Uterus (tissue), 2 donors: Measurements from ENCODE around the gene IFI35.

ENCODE experiments used
- CTCF ChIP-seq, 4 experiments: fragments of 200-600 bp in 2 of 4; fragments of 450-650 bp in 2 of 4; sonication (generic) in 2 of 4; IDR thresholded peaks; one replicate each; pipeline ENCODE4 v1.5.1; 2016 to 2019; ENCODE audit warnings: antibody characterized with exemption in 4 of 4, mild to moderate bottlenecking in 2 of 4, moderate library complexity in 1 of 4
- POLR2A ChIP-seq, 2 donors: fragments of 450-650 bp; IDR thresholded peaks; one replicate each; pipeline ENCODE4 v1.6.1; 2016; ENCODE audit warnings: antibody characterized with exemption in 2 of 2, mild to moderate bottlenecking in 1 of 2, moderate library complexity in 1 of 2

DNA sequence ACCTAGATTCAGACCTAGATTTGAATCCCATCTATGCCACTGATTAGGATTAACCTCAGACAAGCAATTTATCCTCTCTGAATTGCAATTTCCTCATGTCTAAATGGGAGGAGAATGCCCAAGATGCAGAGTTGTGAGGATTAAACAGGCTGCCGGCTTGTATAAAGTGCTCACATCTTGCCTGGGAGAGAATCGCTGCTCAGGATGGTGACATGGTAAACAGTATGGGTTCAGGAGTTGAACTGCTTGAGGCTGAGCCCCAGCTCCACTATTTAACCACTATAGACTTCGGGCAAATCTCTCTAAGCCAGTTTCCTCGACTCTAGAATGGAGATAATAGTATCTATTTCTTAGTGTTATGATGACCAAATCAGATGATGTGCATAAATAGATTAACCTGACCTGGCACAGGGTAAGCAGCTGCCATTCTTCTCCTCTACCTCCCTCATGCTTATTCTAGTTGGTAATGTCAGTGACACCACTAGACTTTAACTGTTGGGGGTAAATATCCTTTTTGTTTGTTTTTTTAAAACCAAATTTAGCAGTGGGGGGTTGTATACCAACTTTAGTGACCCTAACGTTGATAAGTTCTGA is 9.1 kb upstream of the IFI35 start:
- TF ChIP-seq CTCF (IDR thresholded peaks at IDR 0.05): no peak
- no peak for TF ChIP-seq POLR2A (IDR thresholded peaks at IDR 0.05)
